IPS-18c (cell line): ENCODE results near the gene SYT12.
A peak's percentile ranks its signal among the peaks of the same experiment; 100 is the strongest.

Experiments used
- H3K4me3 ChIP-seq: 2 replicates; pipeline ENCODE4 v1.7.0; 2013; ENCODE audit warnings: low read depth, mild to moderate bottlenecking, low read length, moderate library complexity; ENCODE audit not compliant: insufficient read depth
- H3K9me3 ChIP-seq: one replicate; pipeline ENCODE4 v1.6.1; 2013; ENCODE audit warnings: mild to moderate bottlenecking, low read length, moderate library complexity; ENCODE audit not compliant: control insufficient read depth, insufficient read depth

Gene SYT12

DNA sequence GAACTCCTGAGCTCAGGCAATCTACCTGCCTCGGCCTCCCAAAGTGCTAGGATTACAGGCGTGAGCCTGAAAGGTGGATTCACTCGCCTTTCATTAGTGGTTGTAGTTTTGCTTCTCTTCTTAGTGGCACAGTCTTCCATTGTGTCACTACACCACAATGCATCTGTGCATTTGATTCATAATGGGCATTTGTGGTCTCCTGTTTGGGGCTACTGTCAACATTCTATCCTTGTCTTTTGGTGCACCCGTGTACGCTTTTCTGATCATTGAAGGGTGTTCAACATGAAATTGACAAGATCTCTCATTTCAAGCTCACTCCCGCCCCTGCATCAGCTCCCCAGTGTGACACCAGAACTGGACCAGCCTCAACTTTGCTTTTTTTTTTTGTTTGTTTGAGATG, 2.0 kb upstream of the SYT12 start:
- no peaks in the 10 kb centered on the region for H3K9me3 ChIP-seq
- H3K4me3 ChIP-seq, result no peak overlapping the region

DNA sequence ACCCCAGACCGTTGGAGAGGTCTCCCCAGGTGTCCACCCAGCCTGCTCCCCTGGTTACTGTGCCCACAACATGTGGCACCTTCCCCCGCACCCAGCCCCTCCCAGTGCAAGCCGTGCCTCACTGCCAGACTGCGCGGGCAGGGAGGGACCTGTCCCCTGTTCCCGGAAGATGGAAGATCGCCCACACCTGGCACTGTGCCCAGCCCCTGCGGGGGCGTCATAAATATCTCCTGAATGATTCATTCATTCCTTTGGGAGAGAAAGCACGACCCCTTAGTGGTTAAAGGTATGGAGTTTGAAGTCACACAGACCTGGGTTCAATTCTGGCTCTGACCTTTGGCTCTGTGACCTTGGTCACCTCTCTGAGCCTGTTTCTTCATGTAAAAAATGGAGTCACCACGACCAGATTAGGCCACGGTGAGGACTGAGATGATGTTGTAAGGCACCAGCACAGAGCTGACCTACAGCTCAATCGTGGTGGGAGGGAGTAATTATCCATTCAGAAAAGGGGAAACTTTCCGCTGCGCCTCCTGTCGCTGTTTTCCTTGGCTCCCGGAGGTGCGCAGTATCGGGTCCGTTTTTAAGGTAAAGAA, 497 bp upstream of the SYT12 start:
- no peaks in the 10 kb centered on the region for H3K9me3 ChIP-seq
- H3K4me3 ChIP-seq, result peak overlapping the region; percentile 43

DNA sequence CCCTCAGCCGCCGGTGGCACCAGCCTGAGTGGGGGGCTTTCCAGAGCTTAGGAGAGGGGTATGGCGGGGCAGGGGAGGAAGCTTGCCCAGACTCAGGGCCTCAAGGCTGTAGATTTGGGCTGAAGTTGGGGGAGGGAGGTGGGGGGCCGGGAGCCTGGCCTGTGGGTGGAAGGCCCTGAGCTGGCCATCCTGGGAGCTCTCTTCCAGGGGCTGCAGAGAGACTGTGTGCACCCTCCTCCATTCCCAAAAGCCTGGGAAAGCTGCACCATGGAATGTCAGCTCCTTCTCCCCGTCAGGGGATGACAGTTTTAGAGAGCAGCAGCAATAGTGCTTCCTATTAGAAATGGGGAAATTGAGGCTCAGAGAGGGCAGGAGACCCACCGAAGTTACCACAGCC, 1.0 kb downstream of the SYT12 start:
- Histone ChIP-seq H3K4me3 (peak overlapping the region; percentile 57), H3K9me3 (no peaks in the 10 kb centered on the region)

DNA sequence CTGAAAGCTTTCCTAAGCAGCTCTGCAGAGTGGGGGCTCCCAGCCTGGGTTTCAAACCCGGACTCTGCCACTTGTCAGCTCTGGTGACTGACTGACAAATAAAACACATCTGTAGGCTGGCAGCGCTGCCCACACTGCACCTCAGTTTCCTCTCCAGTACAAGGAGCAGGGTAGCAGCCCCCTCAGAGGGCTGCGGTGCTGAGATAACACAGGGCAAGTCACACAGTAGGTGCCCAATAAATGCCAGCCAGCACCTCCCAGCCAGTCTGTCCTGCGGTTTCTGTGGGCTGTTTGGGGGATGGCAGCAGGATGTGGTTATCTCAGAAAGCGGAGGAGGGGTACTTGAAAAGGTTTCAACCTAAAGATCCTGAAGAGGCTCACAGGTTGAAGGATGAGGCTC, 1.5 kb downstream of the SYT12 start:
- no peak overlapping the region for H3K4me3 ChIP-seq

DNA sequence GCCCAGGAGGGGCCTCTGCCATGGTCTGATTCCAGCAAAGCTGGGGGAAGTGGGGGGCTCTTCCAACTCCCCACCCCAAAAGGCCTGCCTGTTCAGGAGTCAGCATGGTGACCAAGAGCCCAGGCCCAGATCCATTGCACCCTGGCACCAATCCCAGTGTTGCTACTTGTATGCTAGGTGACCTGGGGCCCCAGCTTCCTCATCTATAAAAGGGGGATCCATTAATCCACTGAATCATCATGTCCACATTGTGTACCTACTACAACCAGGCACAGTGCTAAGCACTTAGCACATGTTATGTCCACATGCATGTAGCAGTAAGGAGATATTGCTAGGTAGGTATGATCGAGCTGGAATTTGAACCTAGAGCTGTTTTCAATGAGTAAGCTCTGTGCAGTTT, 2.0 kb downstream of the SYT12 start:
- H3K4me3 ChIP-seq, result no peak overlapping the region

More for the DNA sequence above, 1.5 kb downstream of the SYT12 start:
- no peaks in the 10 kb centered on the region for H3K9me3 ChIP-seq

DNA sequence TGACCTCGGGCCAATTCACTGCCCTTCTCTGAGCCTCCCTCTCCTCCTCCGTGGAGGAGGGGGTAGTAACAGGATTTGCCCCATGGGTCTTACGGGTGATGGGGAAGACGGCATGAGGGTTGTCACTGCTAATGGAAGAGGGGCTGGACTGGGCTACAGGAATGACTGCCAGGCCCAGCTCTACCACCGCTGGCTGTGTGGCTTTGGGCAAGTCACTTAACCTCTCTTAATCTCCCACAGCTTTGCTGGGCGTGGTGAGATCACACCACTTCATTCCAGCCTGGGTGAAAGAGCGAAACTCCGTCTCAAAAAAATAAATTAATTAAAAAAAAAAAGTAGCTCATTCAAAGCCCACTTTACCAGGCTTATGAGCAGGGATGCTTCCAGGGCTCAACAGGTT, 2.8 kb downstream of the SYT12 start:
- Histone ChIP-seq H3K9me3 (no peaks in the 10 kb centered on the region), H3K4me3 (no peak overlapping the region)

More for the DNA sequence above, 2.0 kb downstream of the SYT12 start:
- no peaks in the 10 kb centered on the region for H3K9me3 ChIP-seq

DNA sequence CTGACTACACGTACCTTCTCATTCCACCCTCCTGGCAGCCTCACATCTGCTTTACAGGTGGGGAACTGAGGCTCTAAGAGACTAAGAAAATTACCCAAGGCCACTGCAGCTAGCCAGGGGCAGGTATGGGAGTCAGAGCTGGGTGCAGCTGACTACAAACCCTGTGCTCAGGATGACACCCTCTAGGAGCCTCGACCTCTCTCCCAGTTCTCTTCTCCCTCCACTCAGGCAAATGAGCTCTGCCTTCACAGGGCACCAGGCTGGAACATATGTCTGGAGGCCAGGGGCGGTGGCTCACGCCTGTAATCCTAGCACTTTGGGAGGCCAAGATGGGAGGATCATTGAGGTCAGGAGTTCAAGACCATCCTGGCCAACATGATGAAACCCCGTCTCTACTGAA, 4.0 kb downstream of the SYT12 start:
- Histone ChIP-seq H3K4me3 (no peak overlapping the region), H3K9me3 (no peaks in the 10 kb centered on the region)

DNA sequence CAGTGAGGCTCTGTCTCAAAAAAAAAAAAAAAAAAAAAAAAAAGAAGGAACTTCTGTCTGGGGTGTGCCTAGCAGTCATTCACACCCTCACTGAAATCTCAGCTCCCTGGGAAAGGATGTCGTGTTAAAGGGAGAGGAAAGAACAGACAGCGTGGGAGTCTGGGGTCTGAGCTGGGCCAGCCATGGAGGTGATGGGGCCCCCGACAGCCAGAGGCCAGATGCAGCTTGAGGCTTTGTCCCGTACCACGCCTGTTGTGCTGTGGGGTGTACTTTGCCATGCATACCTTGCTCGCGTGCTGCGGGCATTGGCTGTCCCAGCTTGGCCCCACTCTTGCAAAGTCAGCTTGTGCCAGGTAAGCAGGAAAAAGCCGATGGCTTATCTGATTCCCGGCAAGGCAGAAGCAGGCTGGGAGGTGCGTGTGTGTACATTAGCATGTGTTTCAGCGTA, 4.6 kb downstream of the SYT12 start:
- H3K4me3 ChIP-seq, result no peak overlapping the region
- no peaks in the 10 kb centered on the region for H3K9me3 ChIP-seq

DNA sequence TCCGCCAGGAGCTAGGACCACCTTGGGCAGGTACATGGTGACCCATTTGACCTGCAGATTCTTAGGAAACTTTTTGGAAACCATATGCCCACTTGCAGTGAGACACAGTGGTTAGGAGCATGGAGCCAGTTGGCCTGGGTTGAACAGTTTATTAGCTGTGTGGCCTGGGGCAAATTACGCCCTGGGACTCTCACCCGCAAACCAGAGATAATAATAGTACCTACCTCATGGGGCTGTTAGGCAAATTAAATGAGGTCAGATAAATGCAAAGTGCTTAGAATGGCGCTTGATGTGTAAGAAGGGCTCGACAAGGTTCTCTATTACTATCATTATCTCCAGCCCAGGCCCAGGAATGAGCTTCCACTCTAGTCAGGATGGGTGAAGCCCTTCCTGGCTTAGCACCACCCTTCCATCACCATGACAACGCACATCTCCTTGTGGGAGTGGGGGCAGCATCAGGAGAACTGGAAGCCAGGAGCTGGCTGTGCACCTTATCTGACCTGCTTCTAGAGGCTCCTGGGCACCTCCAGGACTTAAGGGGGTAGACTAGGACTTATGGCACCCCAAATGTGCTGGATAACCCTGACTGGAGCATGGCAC, 5.1 kb downstream of the SYT12 start:
- H3K9me3 ChIP-seq, result no peaks in the 10 kb centered on the region
- no peak overlapping the region for H3K4me3 ChIP-seq

DNA sequence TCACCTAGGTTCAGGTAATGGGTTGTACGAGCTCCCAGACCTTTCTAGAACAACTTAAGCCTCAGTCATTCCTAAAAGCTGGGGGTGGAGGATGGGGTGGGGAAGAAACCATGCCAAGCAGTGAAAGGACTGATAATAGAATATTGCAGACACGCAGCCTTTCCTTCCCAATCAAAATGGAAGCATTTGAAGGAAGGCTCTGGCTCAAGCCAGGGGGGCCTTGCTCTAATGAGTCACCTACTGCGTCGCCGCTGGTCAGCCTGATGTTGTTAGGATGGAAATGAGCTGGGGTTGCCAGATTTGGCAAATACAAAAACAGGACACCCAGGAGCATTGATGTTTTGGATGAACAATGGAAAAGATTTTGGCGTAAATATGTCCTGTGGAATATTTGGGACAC, 6.2 kb downstream of the SYT12 start:
- no peaks in the 10 kb centered on the region for H3K9me3 ChIP-seq
- no peak overlapping the region for H3K4me3 ChIP-seq

DNA sequence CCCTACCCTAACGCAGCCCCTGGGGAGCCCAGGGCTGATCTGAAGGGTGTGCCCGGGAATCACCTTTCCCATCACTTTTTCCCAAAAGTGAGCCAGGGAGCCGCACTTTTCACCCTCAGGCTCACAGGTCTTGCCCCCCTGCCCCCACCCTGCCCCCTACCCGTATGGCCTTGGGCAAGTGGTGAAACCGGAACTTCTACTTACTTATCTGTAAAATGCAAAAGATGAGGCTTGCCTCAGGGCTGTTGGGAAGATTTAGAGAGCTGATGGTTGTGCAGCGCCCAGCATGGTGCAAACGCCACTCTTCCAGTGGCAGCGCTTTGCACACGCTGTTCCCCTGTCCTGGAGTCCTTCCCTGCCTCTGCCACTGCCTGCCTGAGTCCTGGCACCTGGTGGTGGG, 8.0 kb downstream of the SYT12 start:
- Histone ChIP-seq H3K4me3 (no peak overlapping the region), H3K9me3 (no peaks in the 10 kb centered on the region)

DNA sequence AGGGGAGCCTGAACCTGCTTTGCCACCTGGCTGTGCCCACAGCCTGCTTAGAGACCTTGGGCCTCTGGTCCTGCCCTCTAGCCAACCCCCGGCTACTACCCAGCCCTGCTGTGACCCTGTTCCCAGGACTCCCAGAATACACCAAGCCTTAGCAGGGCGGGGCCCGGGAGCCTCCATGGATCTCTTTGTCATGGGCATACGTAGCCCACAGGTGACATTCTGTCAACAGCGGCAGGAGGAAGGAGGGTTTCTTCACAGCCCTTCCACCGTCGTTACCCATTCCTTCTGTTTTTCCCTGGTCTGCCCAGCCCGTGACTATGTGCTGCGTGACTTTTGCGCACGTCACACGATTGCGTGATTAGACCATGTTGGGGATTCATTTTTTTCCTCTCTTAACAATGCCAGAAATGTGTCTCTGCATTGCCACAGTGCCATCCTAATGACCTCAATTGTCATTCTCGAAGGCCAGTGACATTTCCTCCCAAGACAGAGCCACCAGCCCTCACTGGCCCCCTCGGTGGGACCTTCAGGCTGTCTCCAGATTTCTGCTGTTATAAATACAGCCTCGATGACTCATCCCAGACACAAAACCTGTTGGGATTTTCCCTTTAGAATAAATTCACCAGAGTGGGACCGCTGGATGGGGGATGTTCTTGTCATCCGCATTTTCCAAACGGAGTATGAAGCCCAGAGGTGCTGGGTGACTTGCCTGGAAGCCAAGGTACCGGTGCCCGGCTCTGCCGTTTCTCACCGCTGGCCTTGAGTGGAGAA, 9.0 kb downstream of the SYT12 start:
- no peak overlapping the region for H3K4me3 ChIP-seq
- H3K9me3 ChIP-seq, result no peaks in the 10 kb centered on the region

DNA sequence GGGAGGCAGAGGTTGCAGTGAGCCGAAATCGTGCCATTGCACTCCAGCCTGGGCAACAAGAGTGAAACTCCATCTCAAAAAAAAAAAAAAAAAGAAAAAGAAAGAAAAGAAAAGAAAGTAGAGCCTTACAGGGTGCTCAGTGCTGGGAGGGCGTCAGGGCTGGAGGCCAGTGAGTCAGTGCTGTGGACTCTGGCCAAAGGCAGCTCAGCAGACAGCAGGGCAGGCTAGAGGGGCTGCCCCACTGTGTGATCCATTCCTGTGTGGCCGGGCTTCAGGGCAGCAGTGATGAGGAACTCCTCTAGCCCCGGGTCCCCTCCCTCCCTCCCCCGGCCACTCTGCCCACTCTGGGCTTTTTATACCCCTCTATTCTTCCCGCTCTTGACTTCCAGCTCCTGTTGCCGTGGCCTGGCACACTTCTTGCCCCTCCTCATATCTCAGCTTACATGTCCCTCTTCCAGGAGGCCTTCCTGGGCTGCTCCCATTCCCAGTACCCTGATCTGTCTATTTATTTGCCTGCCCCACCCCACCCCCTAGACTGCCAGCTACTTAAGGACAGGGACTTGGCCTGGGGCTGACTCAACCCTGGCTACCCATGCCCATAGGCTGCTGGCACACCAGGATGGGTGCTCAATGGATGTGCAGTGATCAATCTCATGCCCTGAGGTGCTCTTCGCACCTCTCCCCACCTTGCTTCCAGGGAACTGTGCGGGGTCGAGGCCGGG, 10.1 kb downstream of the SYT12 start:
- Histone ChIP-seq H3K4me3 (no peak overlapping the region), H3K9me3 (no peaks in the 10 kb centered on the region)

DNA sequence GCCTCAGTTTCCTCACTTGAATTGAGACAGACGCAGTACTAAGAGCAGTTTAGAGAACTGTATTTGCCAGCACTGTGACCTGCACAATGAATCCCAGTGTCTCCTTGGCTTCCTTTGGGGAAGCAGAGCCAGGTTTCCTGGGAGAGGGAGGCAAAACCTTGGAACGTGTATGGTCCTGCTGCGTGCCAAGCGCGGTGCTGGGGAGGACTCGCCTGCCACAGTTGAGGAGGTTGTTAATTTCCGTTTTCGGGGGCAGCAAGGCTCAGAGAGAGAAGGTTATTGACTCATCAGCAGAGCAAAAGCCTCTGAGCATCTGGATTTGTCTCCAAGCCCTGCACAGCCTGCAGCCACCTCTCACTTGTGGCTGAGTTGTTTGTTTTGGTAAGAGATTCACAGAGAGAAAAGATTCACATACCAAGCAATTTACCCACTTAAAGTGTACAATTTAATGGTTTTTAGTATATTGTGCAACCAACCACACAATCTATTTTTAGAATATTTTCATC, 10.8 kb downstream of the SYT12 start:
- no peaks in the 10 kb centered on the region for H3K9me3 ChIP-seq
- H3K4me3 ChIP-seq, result no peak overlapping the region

DNA sequence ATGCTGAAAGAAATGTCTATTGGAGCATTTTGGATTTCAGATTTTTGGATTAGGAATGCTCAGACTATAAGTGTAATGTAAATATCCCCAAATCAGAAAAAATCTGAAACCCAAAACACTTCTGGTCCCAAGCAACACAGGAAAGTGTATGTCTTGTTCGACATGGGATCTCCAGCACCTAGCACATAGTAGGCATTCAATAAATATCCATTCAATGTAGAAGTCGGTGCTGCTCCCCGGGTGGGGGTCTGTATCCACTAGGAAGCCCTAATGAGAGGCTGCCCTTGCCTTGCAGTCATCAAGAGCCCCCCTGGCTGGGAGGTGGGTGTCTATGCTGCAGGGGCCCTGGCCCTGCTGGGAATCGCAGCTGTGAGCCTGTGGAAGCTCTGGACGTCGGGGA, 11.4 kb downstream of the SYT12 start:
- no peaks in the 10 kb centered on the region for H3K9me3 ChIP-seq
- H3K4me3 ChIP-seq, result no peak overlapping the region

DNA sequence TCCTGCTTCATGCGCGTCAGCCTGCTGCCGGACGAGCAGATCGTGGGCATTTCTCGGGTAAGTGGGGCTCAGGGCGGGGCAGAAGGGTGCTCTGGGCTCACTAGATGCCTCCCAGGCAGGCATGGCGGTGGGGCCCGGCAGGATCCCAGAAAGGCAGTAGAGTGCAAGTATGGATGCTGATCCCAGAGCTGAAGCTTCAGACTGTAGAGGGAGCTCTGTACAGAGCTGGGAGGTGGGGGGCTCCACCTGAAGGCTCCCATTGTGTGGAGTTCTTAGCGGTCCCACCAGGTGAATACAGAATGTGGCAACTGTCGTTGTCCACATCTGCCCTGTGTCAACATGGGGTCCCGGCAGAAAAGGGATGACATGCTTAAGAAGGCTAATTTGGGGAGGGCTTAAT, 17.2 kb downstream of the SYT12 start:
- Histone ChIP-seq H3K4me3 (no peak overlapping the region), H3K9me3 (no peaks in the 10 kb centered on the region)

DNA sequence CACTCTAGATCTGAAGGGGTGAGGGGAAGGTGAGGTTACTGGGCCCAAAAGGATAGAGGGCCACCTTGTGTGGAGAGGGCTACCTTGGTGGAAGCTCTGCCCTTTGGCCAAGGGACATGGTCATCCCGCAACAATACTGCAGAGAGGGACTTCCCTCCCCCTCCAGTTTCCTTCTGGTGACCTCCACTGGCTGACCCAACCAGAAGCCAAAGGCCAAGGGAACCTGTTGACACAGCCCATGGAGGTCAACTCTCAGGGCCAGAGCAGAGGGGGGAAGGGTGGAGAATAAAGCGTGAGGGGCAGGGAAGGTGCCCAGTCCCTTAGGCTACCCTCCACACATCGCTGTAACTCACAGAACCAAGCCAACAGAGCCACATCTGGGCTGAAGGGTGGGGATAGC, 18.7 kb downstream of the SYT12 start:
- no peak overlapping the region for H3K4me3 ChIP-seq
- no peaks in the 10 kb centered on the region for H3K9me3 ChIP-seq
